OCI-LY3 (cell line): ENCODE measurements around the gene TTLL1.

ENCODE experiments used
- H2AFZ ChIP-seq: fragments of 200-600, 300-600 bp; shearing (Covaris generic); 2 replicates; pipeline ENCODE4 v1.6.0; 2014; ENCODE audit warnings: antibody characterized with exemption, low read depth, low read length
- H3K27ac ChIP-seq: fragments of 200-600, 300-600 bp; sonication (generic); 2 replicates; pipeline ENCODE4 v1.5.1; 2014; ENCODE audit warnings: mild to moderate bottlenecking, low read length, moderate library complexity, mixed read lengths
- H3K27me3 ChIP-seq: fragments of 200-600, 300-600 bp; sonication (generic); 2 replicates; pipeline ENCODE4 v1.6.1; 2014; ENCODE audit warnings: low read depth, low read length, mixed read lengths
- H3K36me3 ChIP-seq: fragments of 200-600, 300-600 bp; sonication (generic); replicated peaks from 2 replicates; pipeline ENCODE3; 2014; ENCODE audit warnings: low read depth, low read length, mixed read lengths
- H3K4me1 ChIP-seq: fragments of 300-600, 200-600 bp; sonication (generic); 2 replicates; pipeline ENCODE4 v1.6.1; 2014; ENCODE audit warnings: low read length, mixed read lengths
- H3K4me2 ChIP-seq: fragments of 200-600, 300-600 bp; sonication (generic); 2 replicates; pipeline ENCODE4 v1.6.1; 2014; ENCODE audit warnings: low read length, mixed read lengths
- H3K4me3 ChIP-seq: fragments of 300-600, 200-600 bp; sonication (generic); 2 replicates; pipeline ENCODE4 v1.5.1; 2014; ENCODE audit warnings: antibody characterized with exemption, mild to moderate bottlenecking, low read length, moderate library complexity
- H3K79me2 ChIP-seq: fragments of 300-600, 200-600 bp; shearing (Covaris generic); 2 replicates; pipeline ENCODE4 v1.6.1; 2014; ENCODE audit warnings: mild to moderate bottlenecking, low read length, mixed read lengths
- H3K9ac ChIP-seq: fragments of 300-600, 200-600 bp; shearing (Covaris generic); 2 replicates; pipeline ENCODE4 v1.6.0; 2014; ENCODE audit warnings: mild to moderate bottlenecking, low read length, moderate library complexity
- H3K9me3 ChIP-seq: fragments of 200-600, 300-600 bp; shearing (Covaris generic); 2 replicates; pipeline ENCODE4 v1.6.1; 2014; ENCODE audit warnings: low read length, mixed read lengths; ENCODE audit not compliant: insufficient read depth
- H4K20me1 ChIP-seq: fragments of 200-600, 300-600 bp; sonication (generic); 2 replicates; pipeline ENCODE4 v1.6.1; 2016; ENCODE audit warnings: low read length, mixed read lengths; ENCODE audit not compliant: insufficient read depth
- EZH2phosphoT487 ChIP-seq: fragments of 200-600 bp; shearing (Covaris generic); IDR thresholded peaks from 2 replicates; pipeline ENCODE4 v1.6.1; 2018; ENCODE audit warnings: antibody characterized with exemption, mixed run types, low read depth
- TF ChIP-seq, protein P1 (sequence below): fragments of 200-600, 300-600 bp; sonication (generic); IDR thresholded peaks from 2 replicates; pipeline ENCODE4 v1.5.1; 2014; ENCODE audit warnings: antibody characterized with exemption, low read length, low read depth

The TTLL1 gene

DNA sequence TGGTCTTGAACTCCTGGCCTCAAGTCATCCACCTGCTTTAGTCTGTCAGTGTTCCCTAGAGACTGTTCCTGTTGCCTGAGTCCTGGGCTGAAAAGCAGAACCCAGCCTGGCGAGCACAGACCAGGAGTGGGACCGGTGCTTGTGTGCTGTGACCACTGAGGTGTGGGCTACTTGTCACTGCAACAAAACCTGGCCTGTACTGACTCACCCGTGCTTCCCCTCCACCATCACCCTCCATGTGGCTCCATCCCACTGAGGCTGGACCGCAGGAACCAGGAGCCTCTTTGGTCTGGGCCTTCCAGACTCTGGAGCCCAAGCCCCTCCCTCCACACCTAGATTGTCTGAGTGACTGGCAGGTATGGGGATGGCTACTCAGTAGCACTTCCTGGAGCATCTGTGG, 45.4 kb upstream of the TTLL1 start:
- Histone ChIP-seq H3K9me3 (no peaks in the 10 kb centered on the region), H3K36me3 (peaks cover 44% of the 10 kb centered on the region), H3K4me3 (no peak overlapping the region), H3K79me2 (no peaks in the 10 kb centered on the region), H3K4me1 (peaks cover 6% of the 10 kb centered on the region), H4K20me1 (peaks cover 9% of the 10 kb centered on the region; the same call in 1 of the 2 replicates), H3K27ac (no peak overlapping the region), H3K4me2 (no peak overlapping the region), H2AFZ (no peak overlapping the region), H3K27me3 (no peaks in the 10 kb centered on the region), H3K9ac (no peak overlapping the region)
- no peak for TF ChIP-seq EZH2phosphoT487
- TF ChIP-seq, protein P1, sequence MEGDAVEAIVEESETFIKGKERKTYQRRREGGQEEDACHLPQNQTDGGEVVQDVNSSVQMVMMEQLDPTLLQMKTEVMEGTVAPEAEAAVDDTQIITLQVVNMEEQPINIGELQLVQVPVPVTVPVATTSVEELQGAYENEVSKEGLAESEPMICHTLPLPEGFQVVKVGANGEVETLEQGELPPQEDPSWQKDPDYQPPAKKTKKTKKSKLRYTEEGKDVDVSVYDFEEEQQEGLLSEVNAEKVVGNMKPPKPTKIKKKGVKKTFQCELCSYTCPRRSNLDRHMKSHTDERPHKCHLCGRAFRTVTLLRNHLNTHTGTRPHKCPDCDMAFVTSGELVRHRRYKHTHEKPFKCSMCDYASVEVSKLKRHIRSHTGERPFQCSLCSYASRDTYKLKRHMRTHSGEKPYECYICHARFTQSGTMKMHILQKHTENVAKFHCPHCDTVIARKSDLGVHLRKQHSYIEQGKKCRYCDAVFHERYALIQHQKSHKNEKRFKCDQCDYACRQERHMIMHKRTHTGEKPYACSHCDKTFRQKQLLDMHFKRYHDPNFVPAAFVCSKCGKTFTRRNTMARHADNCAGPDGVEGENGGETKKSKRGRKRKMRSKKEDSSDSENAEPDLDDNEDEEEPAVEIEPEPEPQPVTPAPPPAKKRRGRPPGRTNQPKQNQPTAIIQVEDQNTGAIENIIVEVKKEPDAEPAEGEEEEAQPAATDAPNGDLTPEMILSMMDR = no peak

DNA sequence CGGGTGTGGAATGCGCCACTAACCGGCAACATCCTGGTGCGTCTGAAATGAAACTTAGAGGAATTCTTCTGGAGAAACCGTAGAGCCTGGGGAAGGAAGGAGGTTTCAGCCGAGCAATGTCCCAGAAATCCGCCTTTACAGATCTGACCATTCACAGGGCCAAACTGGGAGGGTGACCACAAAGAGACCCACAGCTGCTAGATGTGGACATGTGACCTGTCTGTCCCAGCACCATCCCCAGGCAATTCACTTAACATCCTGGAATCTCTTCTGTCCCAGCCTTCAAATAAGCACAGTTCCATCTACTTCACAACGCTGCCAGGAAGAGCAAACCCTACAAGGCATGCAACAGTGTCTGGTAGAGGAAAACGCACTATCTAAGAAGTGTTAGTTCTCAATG, 44.2 kb upstream of the TTLL1 start:
- no peak overlapping the region for H3K4me2 ChIP-seq
- peaks cover 17% of the 10 kb centered on the region for H3K4me1 ChIP-seq
- no peak overlapping the region for H3K4me3 ChIP-seq
- no peaks in the 10 kb centered on the region for H3K27me3 ChIP-seq
- no peaks in the 10 kb centered on the region for H3K9me3 ChIP-seq
- H2AFZ ChIP-seq = no peak overlapping the region
- TF ChIP-seq, protein P1 = no peak
- no peak for TF ChIP-seq EZH2phosphoT487
- no peak overlapping the region for H3K27ac ChIP-seq
- no peaks in the 10 kb centered on the region for H3K79me2 ChIP-seq
- H4K20me1 ChIP-seq = peaks cover 9% of the 10 kb centered on the region; the same call in 1 of the 2 replicates
- H3K9ac ChIP-seq = no peak overlapping the region
- peaks cover 41% of the 10 kb centered on the region for H3K36me3 ChIP-seq

DNA sequence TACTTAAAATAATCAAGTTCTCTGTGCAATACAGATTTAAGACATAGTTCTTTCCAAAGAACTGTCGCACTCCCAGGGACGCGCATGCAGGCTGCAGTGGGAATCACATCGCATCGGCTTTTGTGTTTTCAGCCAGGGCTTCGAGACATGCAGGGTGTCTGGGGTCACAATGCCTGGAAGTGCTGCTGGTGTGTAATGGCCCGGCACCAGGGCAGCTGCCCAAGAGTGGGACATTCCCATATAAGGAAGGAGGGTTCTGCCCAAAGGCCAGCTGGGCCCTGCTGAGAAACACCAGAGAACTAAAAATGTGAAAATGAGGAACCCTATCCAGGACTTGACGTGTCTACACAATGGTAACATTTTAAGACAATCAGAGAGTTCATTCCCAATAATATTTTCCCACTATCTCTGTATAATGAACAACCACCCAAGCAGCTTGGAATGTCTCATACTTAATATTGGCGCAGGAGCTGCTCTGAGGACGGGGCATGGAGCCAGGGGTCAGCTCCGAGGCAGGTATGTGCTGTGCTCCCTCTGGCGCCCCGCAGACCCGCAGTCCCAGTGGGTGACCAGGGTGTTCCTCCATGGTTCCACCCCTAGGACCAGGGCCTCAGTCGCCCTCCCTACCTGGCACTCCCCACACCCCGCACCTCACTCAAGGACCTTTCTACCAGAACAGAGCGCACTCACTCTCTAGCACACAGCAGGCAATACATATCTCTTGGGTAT, 42.7 kb upstream of the TTLL1 start:
- no peaks in the 10 kb centered on the region for H3K79me2 ChIP-seq
- no peak for TF ChIP-seq EZH2phosphoT487
- TF ChIP-seq, protein P1 = no peak
- H3K36me3 ChIP-seq = peaks cover 36% of the 10 kb centered on the region
- H3K27me3 ChIP-seq = no peaks in the 10 kb centered on the region
- H3K4me1 ChIP-seq = peaks cover 17% of the 10 kb centered on the region
- no peak overlapping the region for H3K9ac ChIP-seq
- no peak overlapping the region for H3K4me3 ChIP-seq
- H3K9me3 ChIP-seq = no peaks in the 10 kb centered on the region
- peaks cover 9% of the 10 kb centered on the region; the same call in 1 of the 2 replicates for H4K20me1 ChIP-seq
- no peak overlapping the region for H2AFZ ChIP-seq
- no peak overlapping the region for H3K27ac ChIP-seq
- no peak overlapping the region for H3K4me2 ChIP-seq

DNA sequence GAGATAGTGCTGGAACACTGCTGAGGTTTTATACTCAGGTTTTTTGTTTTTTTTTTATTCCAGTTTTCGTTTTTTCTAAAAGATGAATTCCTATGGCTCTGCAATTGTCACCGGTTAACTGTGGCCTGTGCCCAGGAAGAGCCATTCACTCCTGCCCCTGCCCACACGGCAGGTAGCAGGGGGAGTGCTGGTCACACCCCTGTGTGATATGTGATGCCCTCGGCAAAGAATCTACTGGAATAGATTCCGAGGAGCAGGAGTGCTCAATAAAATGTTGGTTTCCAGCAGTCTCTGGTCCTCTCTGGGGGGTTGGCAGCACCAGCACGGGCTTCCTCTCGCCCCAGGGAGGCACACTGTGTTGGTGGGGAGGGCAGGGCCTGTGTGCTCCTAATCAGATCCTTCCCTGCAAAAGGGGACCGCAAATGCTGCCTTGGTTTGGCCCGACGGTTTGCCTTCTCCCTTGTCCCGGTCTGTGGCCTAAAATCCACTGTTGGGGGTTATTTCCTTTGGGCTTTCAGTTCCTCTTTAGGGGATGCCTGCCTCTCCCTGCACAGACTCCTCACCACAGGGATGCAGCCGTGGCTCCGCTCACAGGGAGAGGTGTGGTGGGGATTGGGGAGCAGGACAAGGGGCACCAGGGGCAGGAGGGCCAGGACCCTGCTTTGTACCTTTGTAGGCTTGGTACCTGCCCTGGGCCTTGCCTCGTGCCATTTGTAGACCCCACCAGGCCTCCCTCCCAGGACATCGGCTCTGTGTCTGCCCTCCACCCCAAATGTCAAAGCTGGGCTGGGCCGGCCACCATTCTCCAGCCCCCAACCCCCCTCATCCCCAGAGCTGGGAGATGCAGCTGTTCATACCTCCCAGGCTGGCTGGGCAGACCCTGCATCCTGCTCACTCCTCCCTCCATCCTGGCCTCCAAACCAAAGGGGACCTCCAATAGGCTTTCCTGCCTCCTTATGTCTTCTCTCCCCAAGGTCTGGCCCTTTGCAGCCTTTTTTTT, 40.5 kb upstream of the TTLL1 start:
- H3K4me3 ChIP-seq = no peak overlapping the region
- TF ChIP-seq EZH2phosphoT487 = no peak
- 0 out of 2 replicates have a peak, but pooled peaks cover 5% of the 10 kb centered on the region for H4K20me1 ChIP-seq
- no peaks in the 10 kb centered on the region for H3K79me2 ChIP-seq
- H2AFZ ChIP-seq = no peak overlapping the region
- H3K27ac ChIP-seq = no peak overlapping the region
- peaks cover 16% of the 10 kb centered on the region for H3K36me3 ChIP-seq
- no peaks in the 10 kb centered on the region for H3K27me3 ChIP-seq
- no peak overlapping the region for H3K9ac ChIP-seq
- H3K9me3 ChIP-seq = no peaks in the 10 kb centered on the region
- H3K4me2 ChIP-seq = peak overlapping the region; percentile 46
- peaks cover 17% of the 10 kb centered on the region for H3K4me1 ChIP-seq
